HG02759 (cell line): ENCODE measurements around the gene GBP7.
"Not testable (repeated sequence)": the region's sequence is repeated elsewhere in the genome, so short reads cannot be mapped to it uniquely, and the experiment has no call there.

Source experiments
- ATAC-seq: cut with Tn5 transposase; IDR thresholded peaks from one replicate; pipeline ENCODE4 v1.9.1; 2021; ENCODE audit warnings: mild to moderate bottlenecking, moderate library complexity; ENCODE audit not compliant: unreplicated experiment

Gene GBP7, protein sequence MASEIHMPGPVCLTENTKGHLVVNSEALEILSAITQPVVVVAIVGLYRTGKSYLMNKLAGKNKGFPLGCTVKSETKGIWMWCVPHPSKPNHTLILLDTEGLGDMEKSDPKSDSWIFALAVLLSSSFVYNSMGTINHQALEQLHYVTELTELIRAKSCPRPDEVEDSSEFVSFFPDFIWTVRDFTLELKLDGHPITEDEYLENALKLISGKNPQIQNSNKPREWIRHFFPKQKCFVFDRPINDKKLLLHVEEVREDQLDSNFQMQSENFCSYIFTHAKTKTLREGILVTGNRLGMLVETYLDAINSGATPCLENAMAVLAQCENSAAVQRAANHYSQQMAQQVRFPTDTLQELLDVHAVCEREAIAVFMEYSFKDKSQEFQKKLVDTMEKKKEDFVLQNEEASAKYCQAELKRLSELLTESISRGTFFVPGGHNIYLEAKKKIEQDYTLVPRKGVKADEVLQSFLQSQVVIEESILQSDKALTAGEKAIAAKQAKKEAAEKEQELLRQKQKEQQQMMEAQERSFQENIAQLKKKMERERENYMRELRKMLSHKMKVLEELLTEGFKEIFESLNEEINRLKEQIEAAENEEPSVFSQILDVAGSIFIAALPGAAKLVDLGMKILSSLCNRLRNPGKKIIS

DNA sequence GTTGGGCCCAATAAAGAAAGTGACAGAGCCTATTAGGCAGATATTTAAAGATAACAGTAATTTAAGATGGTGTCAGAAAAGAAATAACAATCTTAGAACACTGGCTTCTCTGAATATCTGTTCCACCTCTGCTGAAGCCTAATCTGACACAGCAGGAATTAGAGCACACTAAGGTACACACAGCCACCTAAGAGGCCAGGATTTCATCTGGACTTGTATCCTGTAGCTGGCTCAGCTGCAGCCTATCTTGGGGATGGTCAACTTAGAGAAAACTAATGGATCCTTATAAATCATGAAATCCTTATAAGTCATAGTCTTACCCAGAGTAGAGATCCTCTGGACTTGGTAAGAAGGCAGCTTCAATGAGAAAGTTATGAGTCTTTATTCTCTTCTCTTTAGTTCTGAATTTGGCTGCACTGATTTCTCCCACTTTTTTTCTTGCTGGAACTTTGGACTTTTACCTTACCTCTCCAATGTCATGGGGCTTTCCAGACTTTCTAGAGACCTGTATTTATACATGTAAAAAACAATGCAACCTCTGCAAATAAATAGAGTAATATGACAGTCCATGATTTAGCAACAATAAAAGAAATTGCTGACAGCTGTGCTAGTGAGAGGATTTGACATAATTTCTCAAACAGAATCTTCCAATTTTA lies at the start of gene GBP7:
Gene GBP7, minus strand, starts transcription at position 403 of the 656 bp plus-strand sequence. CDS start 4,068 bp downstream, outside the sequence.
- ATAC-seq: no peak

DNA sequence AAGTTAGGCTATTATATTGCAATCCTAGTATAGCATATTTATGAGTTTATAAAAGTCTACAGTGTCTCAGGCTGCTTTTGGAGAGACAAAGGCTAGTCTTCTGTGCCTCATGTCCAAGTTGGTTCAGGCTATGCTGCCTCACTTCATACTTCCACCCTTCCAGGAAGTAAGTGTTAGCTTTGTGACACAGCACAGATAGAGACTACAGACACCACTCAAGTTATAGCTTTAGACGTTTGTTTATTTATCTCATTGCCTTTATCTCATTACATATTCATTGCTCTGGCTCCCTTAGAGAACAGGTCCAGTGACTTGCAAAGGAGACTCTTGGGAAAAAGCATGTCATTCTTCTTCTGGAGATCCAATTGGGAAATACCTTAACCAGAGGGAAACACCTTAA lies 45.5 kb upstream of the GBP7 start:
- ATAC-seq: no peak

DNA sequence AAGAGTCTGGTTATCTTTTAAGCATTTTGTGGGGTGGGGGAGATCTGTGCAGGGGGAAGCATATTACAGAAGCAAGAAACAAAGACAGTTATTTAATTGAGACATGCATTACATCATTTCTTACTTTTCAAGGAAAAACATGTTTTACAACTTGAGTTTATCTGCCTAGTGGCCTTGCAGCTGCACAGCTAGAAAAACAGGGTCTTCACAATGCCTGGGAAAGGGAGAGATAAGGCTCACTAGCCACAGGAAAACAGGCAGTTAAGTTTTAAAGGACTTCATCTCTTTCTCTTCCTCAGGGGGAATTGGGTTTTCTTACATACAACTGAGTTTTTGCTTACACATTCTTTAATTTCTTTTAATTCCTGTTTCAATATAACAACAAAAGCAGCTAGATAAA lies 44.0 kb upstream of the GBP7 start:
- not testable (repeated sequence) for ATAC-seq

DNA sequence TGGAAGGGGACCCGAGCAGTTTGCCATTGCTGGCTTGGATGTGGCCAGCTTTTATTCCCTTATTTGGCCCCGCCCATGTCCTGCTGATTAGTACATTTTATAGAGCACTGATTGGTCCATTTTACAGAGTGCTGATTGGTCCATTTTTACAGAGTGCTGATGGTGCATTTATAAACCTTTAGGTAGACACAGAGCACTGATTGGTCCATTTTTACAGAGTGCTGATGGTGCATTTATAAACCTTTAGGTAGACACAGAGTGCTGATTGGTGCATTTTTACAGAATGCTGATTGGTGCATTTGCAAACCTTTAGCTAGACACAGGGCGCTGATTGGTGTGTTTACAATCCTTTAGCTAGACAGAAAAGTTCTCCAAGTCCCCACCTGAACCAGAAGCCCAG lies 43.1 kb upstream of the GBP7 start:
- not testable (repeated sequence) for ATAC-seq

DNA sequence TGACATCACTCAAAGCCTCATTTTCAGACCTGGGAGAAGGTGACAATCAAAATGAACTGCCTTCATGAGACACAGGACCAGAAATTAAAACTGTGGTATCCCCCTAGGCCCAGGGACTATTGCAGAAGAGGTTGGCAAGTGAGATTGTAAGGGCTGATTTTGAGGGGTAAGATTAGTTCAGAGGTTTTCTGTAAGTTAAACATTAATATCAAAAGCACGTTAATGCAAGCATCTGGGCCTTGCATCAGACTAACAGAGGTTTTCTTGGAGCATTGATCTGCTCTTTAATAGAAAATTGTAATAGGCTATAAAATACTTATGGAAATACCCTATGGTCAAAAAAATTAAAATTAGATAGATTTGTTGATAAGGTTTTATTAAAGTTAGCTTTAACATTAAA lies 37.5 kb upstream of the GBP7 start:
- ATAC-seq: no peak

DNA sequence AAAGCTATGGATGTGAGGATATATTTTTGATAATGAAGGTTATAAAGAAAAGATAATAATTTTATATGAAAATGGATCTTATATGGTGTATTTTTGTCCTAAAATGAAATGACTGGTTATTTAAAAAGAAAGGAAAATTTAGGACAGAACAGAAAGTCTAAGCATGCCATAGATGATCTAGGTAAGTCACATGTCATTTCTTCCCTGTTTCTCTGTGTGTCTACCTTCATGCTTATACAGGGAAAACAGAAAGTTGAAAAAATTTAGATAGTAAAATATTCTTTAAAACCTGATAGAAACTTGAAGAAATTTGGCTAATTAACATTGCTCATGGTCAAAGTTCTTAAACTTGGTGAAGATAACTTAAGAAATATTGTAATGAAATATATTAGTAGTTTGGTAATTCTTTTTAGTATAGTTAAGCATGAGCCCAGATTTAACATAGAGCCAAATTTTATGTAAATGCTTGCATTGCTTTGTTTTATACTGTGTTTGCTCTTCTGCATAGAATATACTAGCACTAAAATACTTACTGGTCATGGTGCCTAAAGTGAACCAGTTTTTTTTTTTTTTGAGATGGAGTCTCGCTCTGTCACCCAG lies 35.3 kb upstream of the GBP7 start:
- ATAC-seq: no peak

DNA sequence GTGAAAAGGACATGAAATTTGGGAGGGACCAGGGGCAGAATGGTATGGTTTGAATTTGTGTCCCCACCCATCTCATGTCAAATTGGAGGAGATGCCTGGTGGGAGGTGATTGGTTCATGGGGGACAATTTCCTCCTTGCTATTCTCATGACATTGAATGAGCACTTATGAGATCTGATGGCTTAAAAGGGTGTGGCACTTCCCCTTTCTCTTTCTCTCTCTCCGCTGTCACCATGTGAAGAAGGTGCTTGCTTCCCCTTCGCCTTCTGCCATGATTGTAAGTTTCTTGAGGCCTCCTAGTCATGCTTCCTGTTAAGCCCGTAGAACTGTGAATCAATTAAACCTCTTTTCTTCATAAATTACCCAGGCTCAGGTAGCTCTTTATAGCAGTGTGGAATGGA lies 30.6 kb upstream of the GBP7 start:
- no peak for ATAC-seq

DNA sequence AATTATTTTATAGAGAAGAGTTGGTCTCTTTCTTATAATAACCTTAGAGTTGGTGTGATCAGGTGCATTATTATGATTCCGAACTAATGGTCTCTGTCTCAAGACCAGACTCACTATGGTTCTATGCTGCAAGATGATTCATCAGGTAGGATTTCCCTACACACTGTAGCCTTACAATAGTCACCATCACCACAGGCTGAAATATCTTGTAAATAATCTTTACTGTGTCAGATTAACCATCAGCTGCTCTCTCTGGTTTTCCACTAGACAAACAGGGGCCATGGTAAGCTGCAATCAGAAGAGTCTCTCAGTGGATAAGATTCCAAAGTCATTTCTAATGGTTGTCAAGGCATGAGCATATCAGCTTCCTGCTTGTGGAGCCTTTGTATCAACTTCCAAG lies 27.4 kb upstream of the GBP7 start:
- ATAC-seq: no peak

DNA sequence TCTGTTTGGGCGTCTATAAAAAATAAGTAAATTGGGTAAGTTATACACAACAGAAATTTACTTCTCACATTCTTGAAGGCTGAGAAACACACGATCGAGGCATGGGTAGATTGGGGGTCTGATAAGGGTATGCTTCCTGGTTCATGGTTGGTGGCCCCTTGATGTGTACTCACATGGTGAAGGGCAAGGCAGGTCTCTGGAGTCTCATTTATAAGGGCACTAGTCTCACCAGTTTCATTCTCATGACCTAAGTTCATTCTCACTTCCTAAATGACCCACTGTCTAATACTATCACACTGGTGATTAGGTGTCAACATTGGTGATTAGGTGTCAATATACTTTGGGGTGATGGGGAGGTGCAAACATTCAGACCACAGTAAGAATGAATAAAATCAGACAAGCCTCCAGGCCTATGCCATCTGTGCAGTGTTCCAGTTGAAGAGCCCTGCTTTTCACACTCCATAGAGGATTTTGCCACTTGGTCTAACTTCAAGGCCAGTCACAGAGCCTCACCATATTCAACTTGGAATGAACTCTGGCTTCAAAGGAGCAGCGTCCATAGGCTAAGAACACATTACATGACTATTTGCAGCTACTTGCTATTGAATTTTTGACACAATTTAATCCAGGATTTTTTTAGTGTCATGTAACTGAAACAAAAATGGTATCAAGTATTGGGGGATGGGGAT lies 25.4 kb upstream of the GBP7 start:
- ATAC-seq: peak; percentile 77

DNA sequence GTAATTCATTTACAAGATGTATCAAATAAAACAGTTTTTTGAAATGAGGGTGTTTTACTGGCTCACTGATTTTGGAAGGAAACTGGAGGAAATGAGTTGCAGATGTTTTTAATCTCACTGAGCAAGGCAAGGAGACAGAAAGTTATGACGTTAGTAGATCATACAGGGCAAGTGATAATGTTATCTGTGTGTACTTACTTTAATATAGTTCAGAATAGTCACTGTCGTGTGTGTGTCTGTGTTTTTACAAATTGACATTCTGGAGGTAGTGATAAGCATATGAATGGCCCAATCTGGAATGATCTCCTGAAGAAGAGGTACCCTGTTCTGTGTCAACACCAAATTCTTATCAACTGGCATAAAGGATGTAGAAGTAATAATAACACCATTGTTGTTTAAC lies 24.9 kb upstream of the GBP7 start:
- no peak for ATAC-seq

DNA sequence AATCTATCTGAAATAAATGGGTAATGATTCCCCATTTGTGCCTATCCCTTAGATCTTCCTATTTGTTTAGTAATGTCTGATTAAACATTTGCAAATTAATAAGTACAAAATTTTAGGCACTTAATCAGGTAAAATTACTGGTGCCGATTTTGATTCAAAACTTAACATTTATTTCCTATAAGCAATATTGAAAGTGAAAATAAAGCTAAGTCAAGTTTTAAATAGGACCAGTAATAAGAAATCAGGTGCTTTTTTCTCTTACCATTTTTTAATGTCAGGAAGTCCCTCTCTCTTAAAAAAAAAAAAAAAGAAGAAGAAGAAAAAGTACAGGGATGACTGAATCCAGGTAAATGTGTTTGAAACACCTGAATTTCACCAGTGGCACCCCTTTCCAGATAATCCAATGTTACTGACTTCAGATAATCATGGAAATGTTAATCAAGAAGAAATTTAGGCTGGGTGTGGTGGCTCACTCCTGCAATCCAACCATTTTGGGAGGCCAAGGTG lies 23.8 kb upstream of the GBP7 start:
- ATAC-seq: no peak

DNA sequence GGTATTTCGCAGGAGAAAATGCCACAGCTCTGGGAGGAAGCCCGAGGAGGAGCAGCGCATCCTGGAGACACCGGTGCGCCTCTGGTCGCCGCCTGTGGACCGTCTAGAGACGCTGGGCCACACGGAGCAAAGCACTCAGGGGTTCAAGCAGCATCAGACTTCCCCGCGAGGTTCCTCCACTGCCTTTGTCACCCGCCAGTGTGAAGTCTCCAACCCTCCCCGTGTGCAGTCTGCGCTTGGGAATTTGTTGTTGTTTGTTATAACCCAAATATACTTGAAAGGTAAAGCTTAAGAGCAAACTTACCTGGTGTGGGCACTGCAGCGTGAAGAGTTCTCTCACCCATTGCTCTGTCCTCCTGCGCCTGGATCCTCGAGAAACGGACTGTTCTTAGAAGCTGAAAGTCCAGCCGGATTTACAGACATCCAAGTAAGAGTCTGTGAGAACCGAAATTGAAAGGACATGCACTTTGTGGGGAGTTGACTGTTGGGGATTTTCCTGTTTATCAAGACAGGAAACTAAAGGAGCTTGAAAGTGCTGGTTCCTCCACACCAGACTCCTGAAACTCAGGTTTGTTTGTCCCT lies 22.8 kb upstream of the GBP7 start, which contains the start of gene GBP4:
Gene GBP4, minus strand, starts transcription at position 452 of the 582 bp plus-strand sequence. Its CDS starts 108 bp downstream, at position 344.
- peak; percentile 60 for ATAC-seq

DNA sequence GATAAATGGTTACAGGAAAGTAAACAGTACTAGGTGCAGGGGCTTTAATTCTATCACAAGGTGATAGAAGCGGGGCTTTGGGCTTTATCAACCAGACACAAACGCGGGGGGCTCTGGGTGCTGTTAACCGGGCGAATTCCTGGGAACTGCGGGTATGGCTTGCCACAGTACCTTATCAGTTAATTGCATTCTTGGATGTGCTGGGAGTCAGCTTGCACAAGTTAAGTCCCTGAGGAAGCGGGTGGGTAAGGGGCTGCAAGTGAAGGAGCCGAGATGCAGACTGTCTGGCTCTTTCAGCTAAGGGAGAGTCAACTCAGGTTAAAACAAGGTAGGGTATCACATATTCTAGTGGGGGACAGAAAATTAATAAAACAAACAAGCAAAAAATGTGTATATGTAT lies 22.3 kb upstream of the GBP7 start:
- no peak for ATAC-seq

DNA sequence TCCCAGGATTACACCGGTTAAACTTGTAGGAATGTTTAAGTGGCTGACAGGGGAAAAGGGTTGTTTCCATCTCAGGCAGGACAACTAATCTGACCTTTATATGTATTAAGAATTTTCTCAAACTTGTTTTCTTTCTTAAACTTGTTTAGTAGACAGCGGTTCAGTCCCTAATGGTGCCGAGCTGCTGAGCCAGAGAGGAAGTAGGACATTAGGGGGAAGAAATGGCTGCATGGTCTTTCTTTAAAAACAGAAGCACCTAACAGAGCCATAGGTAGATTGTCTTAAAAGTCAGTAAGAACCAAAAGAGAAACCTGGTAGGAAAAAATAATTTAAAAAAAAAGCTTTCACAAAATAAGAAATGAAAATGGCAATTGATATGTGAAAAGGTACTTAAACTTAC lies 19.7 kb upstream of the GBP7 start:
- no peak for ATAC-seq

DNA sequence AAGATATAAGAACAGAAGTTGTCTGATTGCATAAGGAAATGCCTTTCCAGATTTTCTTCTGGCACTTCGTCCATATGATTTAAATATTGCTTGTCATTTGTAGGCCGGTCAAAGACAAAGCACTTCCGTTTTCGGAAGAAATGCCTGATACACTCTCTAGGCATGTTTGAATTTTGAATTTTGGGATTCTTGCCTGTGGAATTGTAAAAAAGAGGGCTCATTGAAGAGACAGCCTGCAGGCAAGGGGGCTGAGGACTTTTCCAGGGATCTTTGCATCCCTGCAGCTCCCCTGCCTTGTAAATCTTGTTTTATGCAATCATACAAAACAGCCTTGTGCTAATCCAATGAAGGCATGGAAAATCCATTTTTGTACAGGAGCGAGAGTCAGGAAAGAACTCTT lies 15.5 kb upstream of the GBP7 start:
- no peak for ATAC-seq

DNA sequence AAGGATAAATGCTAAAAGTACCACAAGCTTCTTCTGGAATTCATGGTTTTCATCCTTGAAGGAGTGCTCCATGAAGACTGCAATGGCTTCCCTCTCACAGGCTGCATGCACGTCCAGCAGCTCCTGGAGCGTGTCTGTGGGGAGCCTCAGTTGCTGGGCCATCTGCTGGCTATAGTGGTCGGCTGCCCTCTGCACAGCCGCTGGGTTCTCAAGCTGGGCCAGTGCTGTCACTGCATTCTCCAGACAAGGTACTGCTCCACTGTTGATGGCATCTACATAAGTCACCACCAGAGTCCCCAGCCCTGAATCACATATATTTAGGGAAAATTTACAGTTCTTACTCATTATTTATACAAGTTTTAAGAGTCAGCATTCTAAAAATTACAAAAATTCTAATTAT lies 14.2 kb upstream of the GBP7 start:
- no peak for ATAC-seq

DNA sequence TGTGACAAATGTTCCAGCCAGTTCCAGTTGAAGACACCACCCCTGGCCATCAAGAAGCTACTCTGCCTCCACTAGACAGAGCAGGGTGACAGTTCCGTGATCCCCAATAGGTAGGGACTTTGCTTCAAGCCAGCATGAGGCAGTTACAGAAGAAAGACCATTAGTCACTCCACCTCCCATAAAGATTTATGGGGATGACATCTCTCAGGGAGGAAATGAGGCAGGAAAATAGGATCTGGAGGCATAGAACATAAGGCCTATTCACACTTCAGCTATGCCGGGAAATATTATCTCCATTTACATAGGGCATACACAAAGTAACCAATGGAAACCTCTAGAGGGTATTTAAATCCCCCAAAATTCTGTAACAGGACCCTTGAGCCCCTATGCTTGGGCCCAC lies 3.5 kb upstream of the GBP7 start:
- ATAC-seq: no peak

DNA sequence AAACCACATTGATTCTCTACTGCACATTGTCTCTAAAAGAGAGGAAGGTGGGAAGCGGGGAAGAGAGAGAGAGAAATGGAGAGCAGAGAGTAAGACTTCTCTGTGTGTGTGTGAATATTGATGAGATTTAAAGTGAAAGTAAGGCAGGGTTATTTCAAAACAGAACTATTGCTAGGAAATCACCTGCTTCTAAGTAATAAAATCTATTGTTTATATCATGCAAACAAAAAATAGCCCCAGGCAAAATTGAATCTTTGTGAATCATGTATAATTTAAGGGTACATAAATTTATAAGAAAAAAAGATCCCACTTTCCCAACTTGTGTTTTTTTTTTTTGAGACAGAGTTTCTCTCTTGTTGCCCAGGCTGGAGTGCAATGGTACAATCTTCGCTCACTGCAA lies 1.2 kb upstream of the GBP7 start:
- ATAC-seq: no peak

DNA sequence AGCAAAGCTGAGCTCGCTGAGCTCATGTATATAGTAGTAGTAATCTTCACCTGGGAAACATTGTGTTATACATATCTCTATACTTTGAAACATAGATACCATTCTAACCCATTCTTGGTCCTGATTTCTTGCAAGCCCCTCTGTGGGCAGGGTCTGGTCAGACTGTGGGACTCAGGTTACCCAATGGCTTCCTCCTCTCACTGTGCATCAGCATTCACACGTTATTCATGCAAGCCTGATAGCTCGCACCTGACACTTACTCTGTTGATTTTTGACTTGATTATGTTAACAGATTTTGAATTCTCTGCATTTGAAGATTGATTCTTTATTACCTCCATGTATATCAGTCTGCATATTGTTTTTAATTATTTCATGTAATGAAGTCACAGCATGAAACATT lies 1.3 kb downstream of the GBP7 start:
- ATAC-seq: no peak

DNA sequence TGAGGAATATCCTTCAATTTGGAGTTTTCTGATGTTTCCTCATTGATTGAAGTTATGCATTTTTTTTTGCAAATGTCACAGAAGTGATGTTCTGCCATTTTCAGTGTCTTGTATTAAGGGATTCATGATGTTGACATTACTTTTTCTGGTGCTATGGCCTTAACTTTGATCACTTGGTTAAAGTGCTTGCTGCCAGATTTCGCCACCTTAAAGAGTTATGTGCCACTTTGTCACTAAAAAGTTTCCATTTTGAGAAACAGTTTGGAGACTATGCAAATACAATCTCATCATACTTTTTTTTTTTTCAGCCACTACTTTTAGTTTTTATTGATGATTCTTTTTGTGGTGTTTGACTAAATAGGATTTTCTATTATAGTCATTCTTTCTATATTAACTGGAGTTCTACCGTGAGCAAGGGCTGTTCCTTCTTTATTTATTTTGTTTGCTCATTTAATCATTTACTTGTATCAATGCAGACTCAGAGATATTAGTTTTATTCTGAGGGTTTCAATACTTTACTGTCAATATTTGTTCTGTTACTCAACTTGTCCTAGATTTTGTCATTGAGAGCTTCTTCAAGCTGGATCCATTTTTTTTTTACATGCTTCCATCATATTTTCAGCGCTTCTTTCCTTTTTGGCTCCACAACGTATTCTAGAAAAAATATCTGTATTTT lies 3.2 kb downstream of the GBP7 start:
- no peak for ATAC-seq
